VCaP (cell line): ENCODE measurements around the gene SKA1.
"Not testable (repeated sequence)": the region's sequence is repeated elsewhere in the genome, so short reads cannot be mapped to it uniquely, and the experiment has no call there.

Experiments used
- H3K27ac ChIP-seq: fragments of 450-650 bp; 2 replicates; pipeline ENCODE4 v1.5.1; 2017
- TF ChIP-seq, protein P1 (sequence below): fragments of 450-650 bp; conservative IDR thresholded peaks from 2 replicates; pipeline ENCODE4 v1.5.1; 2017; ENCODE audit warnings: mild to moderate bottlenecking, moderate library complexity

Gene SKA1

DNA sequence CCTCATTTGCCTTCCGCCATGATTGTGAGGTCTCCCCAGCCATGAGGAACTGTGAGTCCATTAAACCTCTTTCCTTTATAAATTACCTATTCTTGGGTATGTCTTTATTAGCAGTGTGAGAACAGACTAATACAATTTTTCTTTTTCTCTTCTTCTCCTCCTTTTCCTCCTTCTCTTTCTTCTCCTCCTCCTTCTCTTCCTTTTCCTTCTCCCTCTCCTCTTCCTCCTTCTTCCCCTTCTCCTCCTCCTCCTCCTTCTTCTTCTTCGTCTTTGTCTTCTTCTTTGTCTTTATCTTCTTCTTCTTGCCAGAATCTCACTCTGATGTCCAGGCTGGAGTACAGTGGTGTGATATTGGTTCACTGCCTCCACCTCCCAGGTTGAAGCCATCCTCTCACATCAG is 20.2 kb downstream of the SKA1 start:
- no peak overlapping the region for H3K27ac ChIP-seq
- TF ChIP-seq, protein P1, sequence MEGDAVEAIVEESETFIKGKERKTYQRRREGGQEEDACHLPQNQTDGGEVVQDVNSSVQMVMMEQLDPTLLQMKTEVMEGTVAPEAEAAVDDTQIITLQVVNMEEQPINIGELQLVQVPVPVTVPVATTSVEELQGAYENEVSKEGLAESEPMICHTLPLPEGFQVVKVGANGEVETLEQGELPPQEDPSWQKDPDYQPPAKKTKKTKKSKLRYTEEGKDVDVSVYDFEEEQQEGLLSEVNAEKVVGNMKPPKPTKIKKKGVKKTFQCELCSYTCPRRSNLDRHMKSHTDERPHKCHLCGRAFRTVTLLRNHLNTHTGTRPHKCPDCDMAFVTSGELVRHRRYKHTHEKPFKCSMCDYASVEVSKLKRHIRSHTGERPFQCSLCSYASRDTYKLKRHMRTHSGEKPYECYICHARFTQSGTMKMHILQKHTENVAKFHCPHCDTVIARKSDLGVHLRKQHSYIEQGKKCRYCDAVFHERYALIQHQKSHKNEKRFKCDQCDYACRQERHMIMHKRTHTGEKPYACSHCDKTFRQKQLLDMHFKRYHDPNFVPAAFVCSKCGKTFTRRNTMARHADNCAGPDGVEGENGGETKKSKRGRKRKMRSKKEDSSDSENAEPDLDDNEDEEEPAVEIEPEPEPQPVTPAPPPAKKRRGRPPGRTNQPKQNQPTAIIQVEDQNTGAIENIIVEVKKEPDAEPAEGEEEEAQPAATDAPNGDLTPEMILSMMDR = no peak

GRCh38 chr18:50396005-50396660 is 21.3 kb downstream of the SKA1 start:
- TF ChIP-seq, protein P1 = no peak
- H3K27ac ChIP-seq = no peak overlapping the region

GRCh38 chr18:50397023-50397422 is 22.2 kb downstream of the SKA1 start:
- H3K27ac ChIP-seq = no peak overlapping the region
- TF ChIP-seq, protein P1 = no peak

DNA sequence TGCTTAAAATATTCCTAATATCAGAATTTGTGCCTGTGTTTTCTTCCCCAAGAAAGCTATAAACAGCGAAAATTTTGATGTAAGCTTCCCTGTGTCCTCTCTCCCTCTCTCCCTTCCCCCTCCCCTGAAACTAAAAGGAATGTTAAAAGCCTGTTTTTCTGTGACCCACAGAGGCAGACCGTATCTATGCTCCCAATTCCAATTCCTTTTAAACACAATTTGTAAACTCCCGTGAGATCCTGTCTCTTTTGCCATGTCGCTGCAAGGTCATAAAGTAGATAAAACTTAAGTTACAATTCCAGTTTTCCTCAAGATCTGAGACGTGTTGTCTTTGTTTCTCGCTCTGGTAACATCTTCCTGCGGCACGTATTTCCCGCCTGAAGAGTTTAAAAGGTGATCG is 23.3 kb downstream of the SKA1 start:
- TF ChIP-seq, protein P1 = no peak
- no peak overlapping the region for H3K27ac ChIP-seq

- no peak overlapping the region for H3K27ac ChIP-seq
- TF ChIP-seq, protein P1 = no peak
Measured at GRCh38 chr18:50398947-50399346, 24.1 kb downstream of the SKA1 start.

- H3K27ac ChIP-seq = no peak overlapping the region
- TF ChIP-seq, protein P1 = no peak
Measured at GRCh38 chr18:50399582-50399981, 24.7 kb downstream of the SKA1 start.

DNA sequence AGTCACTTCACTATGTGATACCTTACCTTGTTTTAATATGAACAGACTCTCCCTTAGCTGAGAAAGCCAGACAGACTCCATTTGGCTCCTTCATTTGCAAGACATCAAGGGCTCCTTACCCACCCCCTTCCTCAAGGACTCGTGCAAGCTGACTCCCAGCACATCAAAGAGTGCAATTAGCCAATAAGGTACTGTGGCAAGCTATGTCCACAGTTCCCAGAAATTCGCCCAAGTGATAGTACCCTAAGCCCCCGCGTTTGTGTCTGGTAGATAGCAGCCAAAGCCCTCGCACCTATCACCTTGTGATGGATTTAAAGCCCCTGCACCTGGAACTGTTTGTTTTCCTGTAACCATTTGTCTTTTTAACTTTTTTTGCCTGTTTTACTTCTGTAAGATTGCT is 25.6 kb downstream of the SKA1 start:
- not testable (repeated sequence) for H3K27ac ChIP-seq

DNA sequence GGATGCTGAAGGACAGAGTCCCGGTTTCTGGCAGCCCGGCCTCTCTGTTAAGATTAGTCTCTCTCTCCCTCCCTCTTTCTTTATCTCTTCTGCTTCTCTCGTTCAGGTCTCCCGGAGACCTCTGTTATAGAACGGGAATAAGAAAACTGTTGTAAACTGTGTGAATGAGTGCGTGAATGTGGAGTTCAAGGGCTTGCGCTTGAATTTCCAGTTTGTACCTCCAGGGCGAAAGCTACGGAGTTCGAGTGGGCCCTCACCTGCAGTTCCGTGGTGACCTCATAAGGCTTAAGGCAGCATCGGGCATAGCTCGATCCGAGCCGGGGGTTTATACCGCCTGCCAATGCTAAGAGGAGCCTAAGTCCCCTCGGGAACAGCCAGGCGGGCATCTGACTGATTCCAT is 26.4 kb downstream of the SKA1 start:
- peak overlapping the region; percentile 96; the same call in 1 of the 2 replicates for H3K27ac ChIP-seq

More for the DNA sequence above, 26.4 kb downstream of the SKA1 start:
- TF ChIP-seq, protein P1 = no peak
